GM23248 (cell line): ENCODE measurements around the gene COL27A1. TPM values are rescaled to one million over a fixed set of nuclear protein-coding genes. Genes with fewer than 3 reads are reported as not detected.

ENCODE experiments used
- DNase-seq: peaks from one replicate; pipeline ENCODE4 v3.0.0-alpha.2; 2015
- H2AFZ ChIP-seq: fragments of 200-600 bp; sonication (generic); 2 replicates; pipeline ENCODE4 v1.6.1; 2016; ENCODE audit warnings: antibody characterized with exemption
- H3F3A ChIP-seq: fragments of 200-600 bp; sonication (generic); 2 replicates; pipeline ENCODE4 v1.6.1; 2016; ENCODE audit warnings: mild to moderate bottlenecking, antibody characterized with exemption, mixed run types; ENCODE audit not compliant: insufficient read depth
- H3K27ac ChIP-seq: fragments of 200-600 bp; sonication (generic); 2 replicates; pipeline ENCODE4 v1.5.1; 2016; ENCODE audit warnings: mild to moderate bottlenecking
- H3K27me3 ChIP-seq: fragments of 200-600 bp; sonication (generic); replicated peaks from 2 replicates; pipeline ENCODE4 v1.6.1; 2016; ENCODE audit warnings: mild to moderate bottlenecking; ENCODE audit not compliant: insufficient read depth
- H3K36me3 ChIP-seq: fragments of 200-600 bp; sonication (generic); 2 replicates; pipeline ENCODE4 v1.6.1; 2016; ENCODE audit warnings: low read depth, mild to moderate bottlenecking
- H3K4me1 ChIP-seq: fragments of 200-600 bp; sonication (generic); 2 replicates; pipeline ENCODE4 v1.6.1; 2016; ENCODE audit warnings: mild to moderate bottlenecking; ENCODE audit not compliant: insufficient read depth
- H3K4me2 ChIP-seq: fragments of 200-600 bp; sonication (generic); one replicate; pipeline ENCODE4 v1.6.1; 2016; ENCODE audit warnings: mild to moderate bottlenecking; ENCODE audit not compliant: unreplicated experiment
- H3K4me3 ChIP-seq: fragments of 200-600 bp; sonication (generic); 2 replicates; pipeline ENCODE4 v1.5.1; 2016; ENCODE audit warnings: mild to moderate bottlenecking
- H3K79me2 ChIP-seq: fragments of 200-600 bp; sonication (generic); 2 replicates; pipeline ENCODE4 v1.6.1; 2016; ENCODE audit warnings: mild to moderate bottlenecking; ENCODE audit not compliant: insufficient read depth
- H3K9ac ChIP-seq: fragments of 200-600 bp; sonication (generic); 2 replicates; pipeline ENCODE4 v1.6.1; 2016; ENCODE audit warnings: mild to moderate bottlenecking
- H3K9me2 ChIP-seq: fragments of 200-600 bp; sonication (generic); 2 replicates; pipeline ENCODE4 v1.6.1; 2016; ENCODE audit warnings: mixed run types, mild to moderate bottlenecking, moderate library complexity; ENCODE audit not compliant: insufficient read depth
- H3K9me3 ChIP-seq: fragments of 200-600 bp; sonication (generic); one replicate; pipeline ENCODE4 v1.6.1; 2017; ENCODE audit warnings: low read depth
- H4K20me1 ChIP-seq: fragments of 200-600 bp; sonication (generic); 2 replicates; pipeline ENCODE4 v1.6.0; 2016; ENCODE audit not compliant: insufficient read depth
- EZH2 ChIP-seq: fragments of 200-600 bp; sonication (generic); IDR thresholded peaks from 2 replicates; pipeline ENCODE4 v1.6.1; 2018; ENCODE audit warnings: antibody characterized with exemption, mild to moderate bottlenecking; ENCODE audit not compliant: insufficient read depth, poor library complexity, severe bottlenecking
- EZH2phosphoT487 ChIP-seq: fragments of 200-600 bp; sonication (generic); IDR thresholded peaks from 2 replicates; pipeline ENCODE4 v1.6.1; 2018; ENCODE audit warnings: antibody characterized with exemption, moderate library complexity, mild to moderate bottlenecking, low read depth; ENCODE audit not compliant: insufficient read depth
- WGBS, 2 experiments: methylation state at CpG; one replicate each; pipeline ENCODE4 v1.1.6; 2015 to 2017; ENCODE audit warnings: low lambda C conversion rate in 2 of 2, low coverage in 1 of 2; ENCODE audit errors: missing lambda C conversion rate in 2 of 2; 5-methylcytosine and 5-hydroxymethylcytosine counted together
- in situ Hi-C: fragments of 300-500 bp; cut with MboI; formaldehyde crosslinking; loops from 2 replicates; pipeline ENCODE4 v1.15.0; 2020
- polyA plus RNA-seq: library from polyadenylated mRNA; unstranded; fragments of >200 nt; fragmentation: Nextera tagmentation; extraction: Ambion mirVana; gene quantifications from 2 replicates; pipeline ENCODE4 v1.2.1, GENCODE V29; 2016
- total RNA-seq: library from RNA; depleted of rRNA; stranded (reverse); fragments of >200 nt; shearing (Covaris generic); gene quantifications from 2 replicates; pipeline ENCODE4 v1.2.3, GENCODE V29; 2014

COL27A1 gene
- total and polyA plus RNA-seq, 2 experiments from 2014 or later, result 1.6 to 2.3 TPM

GRCh38 chr9:114140850-114141249, 14.5 kb upstream of the COL27A1 start:
- WGBS, 2 experiments, result 21 to 26% methylated on average over 4 of the region's 4 CpGs
- Histone ChIP-seq H3K9me2 (no peaks in the 10 kb centered on the region), H3K36me3 (no peaks in the 10 kb centered on the region), H3F3A (no peaks in the 10 kb centered on the region), H4K20me1 (no peaks in the 10 kb centered on the region), H3K27ac (no peak overlapping the region), H3K4me1 (no peaks in the 10 kb centered on the region), H3K9ac (no peak overlapping the region), H3K4me2 (no peak overlapping the region), H3K9me3 (no peaks in the 10 kb centered on the region), H3K27me3 (peaks cover 76% of the 10 kb centered on the region), H3K4me3 (no peak overlapping the region), H3K79me2 (no peaks in the 10 kb centered on the region), H2AFZ (no peak overlapping the region)
- in situ Hi-C loops, result no loop called here
- no peak for DNase-seq
- TF ChIP-seq EZH2 (no peak), EZH2phosphoT487 (no peak)

GRCh38 chr9:114141553-114142402, 13.6 kb upstream of the COL27A1 start:
- Histone ChIP-seq H3F3A (no peaks in the 10 kb centered on the region), H3K27ac (no peak overlapping the region), H3K4me2 (no peak overlapping the region), H4K20me1 (no peaks in the 10 kb centered on the region), H2AFZ (no peak overlapping the region), H3K9me2 (no peaks in the 10 kb centered on the region), H3K36me3 (no peaks in the 10 kb centered on the region), H3K79me2 (no peaks in the 10 kb centered on the region), H3K27me3 (peaks cover 74% of the 10 kb centered on the region), H3K9me3 (no peaks in the 10 kb centered on the region), H3K4me1 (no peaks in the 10 kb centered on the region), H3K9ac (no peak overlapping the region), H3K4me3 (no peak overlapping the region)
- peak; percentile 38 for DNase-seq
- in situ Hi-C loops, result no loop called here
- WGBS, 2 experiments, result 57 to 62% methylated on average over 7 of the region's 7 CpGs
- TF ChIP-seq EZH2phosphoT487, result no peak
- TF ChIP-seq EZH2, result no peak

GRCh38 chr9:114143234-114143633, 12.1 kb upstream of the COL27A1 start:
- no peak overlapping the region for H3K27ac ChIP-seq
- DNase-seq, result no peak
- no peak for TF ChIP-seq EZH2phosphoT487

GRCh38 chr9:114146735-114147134, 8.6 kb upstream of the COL27A1 start:
- Histone ChIP-seq H3K36me3 (no peaks in the 10 kb centered on the region), H3K4me2 (no peak overlapping the region), H3K9me3 (no peaks in the 10 kb centered on the region), H3K4me1 (no peaks in the 10 kb centered on the region), H3K79me2 (no peaks in the 10 kb centered on the region), H2AFZ (no peak overlapping the region), H3F3A (no peaks in the 10 kb centered on the region), H4K20me1 (no peaks in the 10 kb centered on the region), H3K9me2 (no peaks in the 10 kb centered on the region), H3K9ac (no peak overlapping the region), H3K27ac (no peak overlapping the region), H3K27me3 (peaks cover 34% of the 10 kb centered on the region), H3K4me3 (no peak overlapping the region)
- in situ Hi-C loops, result no loop called here
- no peak for TF ChIP-seq EZH2phosphoT487
- no peak for TF ChIP-seq EZH2
- DNase-seq, result no peak
- 71% methylated on average over 6 of the region's 6 CpGs for whole genome bisulfite sequencing, 2 experiments

More at GRCh38 chr9:114143234-114143633, 12.1 kb upstream of the COL27A1 start:
- Histone ChIP-seq H4K20me1 (no peaks in the 10 kb centered on the region), H3K9ac (no peak overlapping the region), H3K9me2 (no peaks in the 10 kb centered on the region), H3K27me3 (peaks cover 67% of the 10 kb centered on the region), H3K36me3 (no peaks in the 10 kb centered on the region), H3K4me2 (no peak overlapping the region), H3F3A (no peaks in the 10 kb centered on the region), H2AFZ (no peak overlapping the region), H3K4me3 (no peak overlapping the region), H3K79me2 (no peaks in the 10 kb centered on the region), H3K4me1 (no peaks in the 10 kb centered on the region), H3K9me3 (no peaks in the 10 kb centered on the region)
- WGBS, 2 experiments, result 3 to 8% methylated on average over 5 of the region's 5 CpGs
- in situ Hi-C loops, result no loop called here
